MCF 10A (cell line): Measurements from ENCODE around the gene GNG7. TPM values are rescaled to one million over a fixed set of nuclear protein-coding genes. Genes with fewer than 3 reads are reported as not detected.

Source experiments
- BruUV-seq: library from RNA; stranded (reverse); fragments of 400-500 nt; replicated peaks from 2 replicates; lab custom pipeline; 2021; lab: Mats Ljungman, UMichigan
- CTCF ChIA-PET: fragments of 300-600 bp; sonication (Branson Sonifier 250); formaldehyde crosslinking; extraction: SDS; loops from one replicate; lab custom pipeline; 2021; ENCODE audit warnings: antibody characterized with exemption, inconsistent platforms; lab: Yijun Ruan, JAX
- POLR2A ChIA-PET: fragments of 300-600, 350-650 bp; sonication (Branson Sonifier 250); formaldehyde crosslinking; extraction: SDS; loops from one replicate; lab custom pipeline; 2020; ENCODE audit warnings: antibody characterized with exemption, inconsistent platforms; lab: Yijun Ruan, JAX
- DNase-seq: peaks from one replicate; pipeline ENCODE4 v3.0.0-alpha.2; 2018; ENCODE audit not compliant: unreplicated experiment
- H3K27ac Mint-ChIP-seq: one replicate; pipeline ENCODE4 v1.8.0; 2022; ENCODE audit warnings: mild to moderate bottlenecking, low read depth, mixed read lengths; ENCODE audit not compliant: unreplicated experiment
- H3K27me3 Mint-ChIP-seq: one replicate; pipeline ENCODE4 v1.8.0; 2022; ENCODE audit warnings: mixed read lengths; ENCODE audit not compliant: insufficient read depth, unreplicated experiment
- H3K36me3 Mint-ChIP-seq: one replicate; pipeline ENCODE4 v1.8.0; 2022; ENCODE audit warnings: mild to moderate bottlenecking, moderate library complexity, mixed read lengths; ENCODE audit not compliant: insufficient read depth, unreplicated experiment
- H3K4me1 Mint-ChIP-seq: one replicate; pipeline ENCODE4 v1.8.0; 2022; ENCODE audit warnings: mixed read lengths; ENCODE audit not compliant: insufficient read depth, unreplicated experiment
- H3K4me3 Mint-ChIP-seq: one replicate; pipeline ENCODE4 v1.8.0; 2022; ENCODE audit warnings: mild to moderate bottlenecking, moderate library complexity, mixed read lengths; ENCODE audit not compliant: unreplicated experiment
- H3K9me3 Mint-ChIP-seq: one replicate; pipeline ENCODE4 v1.8.0; 2022; ENCODE audit warnings: mixed read lengths; ENCODE audit not compliant: unreplicated experiment
- CTCF ChIP-seq: fragments of 200-600 bp; IDR thresholded peaks from one replicate; pipeline ENCODE4 v1.8.0; 2022; ENCODE audit warnings: antibody characterized with exemption, mild to moderate bottlenecking; ENCODE audit not compliant: unreplicated experiment
- intact Hi-C: fragments of 100-400 bp; cut with micrococcal nuclease; formaldehyde crosslinking; loops from 2 replicates; pipeline ENCODE4 v1.14.1; 2022
- total RNA-seq: library from RNA; stranded (reverse); gene quantifications from 2 replicates; pipeline ENCODE4 v1.2.3, GENCODE V29; 2022

The GNG7 gene
- total RNA-seq, 1 experiment from 2014 or later, result 0.51 TPM

- BruUV-seq, result no TSS peak
- H3K9me3 Mint-ChIP-seq, result no peaks in the 10 kb centered on the region
- peaks cover 5% of the 10 kb centered on the region for H3K4me1 Mint-ChIP-seq
- no peak overlapping the region for H3K27ac Mint-ChIP-seq
- peaks cover 12% of the 10 kb centered on the region for H3K27me3 Mint-ChIP-seq
- CTCF ChIA-PET, result no interaction called here
- H3K36me3 Mint-ChIP-seq, result no peaks in the 10 kb centered on the region
- POLR2A ChIA-PET, result no interaction called here
- DNase-seq, result no peak
- H3K4me3 Mint-ChIP-seq, result no peak overlapping the region
- no peak for TF ChIP-seq CTCF
- intact Hi-C loops, result no loop called here
Measured at GRCh38 chr19:2641332-2641698, 61.2 kb downstream of the GNG7 start.

- H3K36me3 Mint-ChIP-seq, result no peaks in the 10 kb centered on the region
- intact Hi-C loops, result no loop called here
- BruUV-seq, result no TSS peak
- no peak overlapping the region for H3K4me3 Mint-ChIP-seq
- no peaks in the 10 kb centered on the region for H3K9me3 Mint-ChIP-seq
- ChIA-PET CTCF (interaction anchor here (0.6 kb wide), 1 partner anchor 89 kb away, joined by 3 read pairs; no protein-coding TSS in a partner anchor), POLR2A (interaction anchor here (1.0 kb wide), 1 partner anchor 13 kb away, joined by 3 read pairs; no protein-coding TSS in a partner anchor)
- TF ChIP-seq CTCF, result no peak
- H3K27me3 Mint-ChIP-seq, result peaks cover 7% of the 10 kb centered on the region
- H3K4me1 Mint-ChIP-seq, result peaks cover 5% of the 10 kb centered on the region
- H3K27ac Mint-ChIP-seq, result no peak overlapping the region
- no peak for DNase-seq
Measured at GRCh38 chr19:2640563-2641331, 61.7 kb downstream of the GNG7 start.

GRCh38 chr19:2639999-2640398, 62.5 kb downstream of the GNG7 start:
- ChIA-PET POLR2A (interaction anchor here (0.6 to 1.0 kb wide), 2 partner anchors 12 to 401 kb away, joined by 3 read pairs; no protein-coding TSS in a partner anchor), CTCF (no interaction called here)
- BruUV-seq, result no TSS peak
- intact Hi-C loops, result no loop called here
- no peak for TF ChIP-seq CTCF
- H3K27me3 Mint-ChIP-seq, result no peaks in the 10 kb centered on the region
- DNase-seq, result no peak
- peaks cover 5% of the 10 kb centered on the region for H3K4me1 Mint-ChIP-seq
- H3K9me3 Mint-ChIP-seq, result no peaks in the 10 kb centered on the region
- H3K36me3 Mint-ChIP-seq, result no peaks in the 10 kb centered on the region
- H3K4me3 Mint-ChIP-seq, result no peak overlapping the region
- no peak overlapping the region for H3K27ac Mint-ChIP-seq

GRCh38 chr19:2638417-2638940, 64.0 kb downstream of the GNG7 start:
- no peak for TF ChIP-seq CTCF
- no peaks in the 10 kb centered on the region for H3K27me3 Mint-ChIP-seq
- H3K36me3 Mint-ChIP-seq, result no peaks in the 10 kb centered on the region
- H3K4me3 Mint-ChIP-seq, result no peak overlapping the region
- no TSS peak for BruUV-seq
- H3K4me1 Mint-ChIP-seq, result peaks cover 5% of the 10 kb centered on the region
- intact Hi-C loops, result no loop called here
- ChIA-PET CTCF (interaction anchor here (1.4 to 5.0 kb wide), 2 partner anchors 18 to 25 kb away, joined by 8 to 45 read pairs; no protein-coding TSS in a partner anchor), POLR2A (no interaction called here)
- DNase-seq, result no peak
- H3K9me3 Mint-ChIP-seq, result no peaks in the 10 kb centered on the region
- H3K27ac Mint-ChIP-seq, result no peak overlapping the region
